Activated CD8-positive, alpha-beta T cell treated with anti-CD3 and anti-CD28 coated beads for 36 hours (primary cell): ENCODE data around the gene SERPINA6. TPM values are rescaled to one million over a fixed set of nuclear protein-coding genes. Genes with fewer than 3 reads are reported as not detected.

Experiments
- ATAC-seq: fragments of 200-7000 bp; cut with Tn5 transposase; one replicate; pipeline ENCODE4 v1.10.0; 2021; ENCODE audit warnings: mild to moderate bottlenecking, moderate library complexity
- CTCF ChIA-PET: fragments of 350-600 bp; sonication (Branson Sonifier 250); formaldehyde crosslinking; loops from one replicate; lab custom pipeline; 2021; ENCODE audit warnings: antibody characterized with exemption; lab: Charles Lee
- POLR2A ChIA-PET: fragments of 350-600 bp; sonication (Branson Sonifier 250); formaldehyde crosslinking; loops from one replicate; lab custom pipeline; 2021; ENCODE audit warnings: antibody characterized with exemption; lab: Charles Lee
- DNase-seq: peaks from one replicate; pipeline ENCODE4 v3.0.0-alpha.2; 2020
- H3K27ac Mint-ChIP-seq: one replicate; pipeline ENCODE4 v1.8.0; 2021; ENCODE audit warnings: mild to moderate bottlenecking, mixed read lengths
- H3K27me3 Mint-ChIP-seq: one replicate; pipeline ENCODE4 v1.8.0; 2021; ENCODE audit warnings: mixed read lengths
- H3K36me3 Mint-ChIP-seq: one replicate; pipeline ENCODE4 v1.8.0; 2021; ENCODE audit warnings: low read depth, mixed read lengths
- H3K4me1 Mint-ChIP-seq: one replicate; pipeline ENCODE4 v1.8.0; 2021; ENCODE audit warnings: low read depth, mixed read lengths
- H3K4me3 Mint-ChIP-seq: one replicate; pipeline ENCODE4 v1.8.0; 2021; ENCODE audit warnings: mild to moderate bottlenecking, moderate library complexity, mixed read lengths
- H3K9me3 Mint-ChIP-seq: one replicate; pipeline ENCODE4 v1.8.0; 2021; ENCODE audit warnings: mixed read lengths
- CTCF ChIP-seq: fragments of 200-600 bp; IDR thresholded peaks from one replicate; pipeline ENCODE4 v1.8.0; 2022; ENCODE audit warnings: antibody characterized with exemption, mild to moderate bottlenecking
- intact Hi-C: fragments of 100-400 bp; cut with micrococcal nuclease; formaldehyde crosslinking; loops from one replicate; pipeline ENCODE4 v1.10.0; 2022
- total RNA-seq, 2 experiments: library from RNA; stranded (reverse); gene quantifications; one replicate each; pipeline ENCODE4 v1.2.3, GENCODE V29; 2021

Gene SERPINA6
- total RNA-seq, 2 experiments from 2014 or later: not detected

GRCh38 chr14:94288610-94289465 is 34.3 kb downstream of the SERPINA6 start:
- DNase-seq (no peak), ATAC-seq (no peak)
- H3K36me3 Mint-ChIP-seq: no peaks in the 10 kb centered on the region
- no peak for TF ChIP-seq CTCF
- H3K9me3 Mint-ChIP-seq: no peaks in the 10 kb centered on the region
- H3K4me1 Mint-ChIP-seq: no peaks in the 10 kb centered on the region
- intact Hi-C loops: no loop called here
- no peak overlapping the region for H3K27ac Mint-ChIP-seq
- ChIA-PET CTCF (interaction anchor here (0.7 kb wide), 1 partner anchor 12 kb away, joined by 3 read pairs; no protein-coding TSS in a partner anchor), POLR2A (no interaction called here)
- no peak overlapping the region for H3K4me3 Mint-ChIP-seq
- peaks cover 11% of the 10 kb centered on the region for H3K27me3 Mint-ChIP-seq

GRCh38 chr14:94285158-94285557 is 38.0 kb downstream of the SERPINA6 start:
- H3K27ac Mint-ChIP-seq: no peak overlapping the region
- no peak for TF ChIP-seq CTCF
- ATAC-seq: no peak
- no peaks in the 10 kb centered on the region for H3K4me1 Mint-ChIP-seq
- POLR2A ChIA-PET: no interaction called here
- peaks cover 15% of the 10 kb centered on the region for H3K27me3 Mint-ChIP-seq
- intact Hi-C loops: no loop called here
- H3K9me3 Mint-ChIP-seq: no peaks in the 10 kb centered on the region
- CTCF ChIA-PET: interaction anchor here (1.2 kb wide), 1 partner anchor 20 kb away, joined by 3 read pairs; no protein-coding TSS in a partner anchor
- no peak for DNase-seq
- no peak overlapping the region for H3K4me3 Mint-ChIP-seq
- no peaks in the 10 kb centered on the region for H3K36me3 Mint-ChIP-seq

GRCh38 chr14:94284221-94284620 is 38.9 kb downstream of the SERPINA6 start:
- no peaks in the 10 kb centered on the region for H3K4me1 Mint-ChIP-seq
- ATAC-seq (no peak), DNase-seq (no peak)
- H3K27me3 Mint-ChIP-seq: peaks cover 15% of the 10 kb centered on the region
- POLR2A ChIA-PET: no interaction called here
- intact Hi-C loops: no loop called here
- H3K4me3 Mint-ChIP-seq: no peak overlapping the region
- H3K9me3 Mint-ChIP-seq: no peaks in the 10 kb centered on the region
- TF ChIP-seq CTCF: no peak
- CTCF ChIA-PET: no interaction called here
- H3K27ac Mint-ChIP-seq: no peak overlapping the region
- H3K36me3 Mint-ChIP-seq: no peaks in the 10 kb centered on the region

- intact Hi-C loops: no loop called here
- Mint-ChIP-seq H3K27ac (no peak overlapping the region), H3K27me3 (peaks cover 15% of the 10 kb centered on the region), H3K4me1 (no peaks in the 10 kb centered on the region), H3K36me3 (no peaks in the 10 kb centered on the region), H3K4me3 (no peak overlapping the region), H3K9me3 (no peaks in the 10 kb centered on the region)
- TF ChIP-seq CTCF: no peak
- ATAC-seq: no peak
- CTCF ChIA-PET: no interaction called here
- POLR2A ChIA-PET: interaction anchor here (0.6 kb wide), 1 partner anchor 217 kb away, joined by 3 read pairs; no protein-coding TSS in a partner anchor
- DNase-seq: no peak
Observed at GRCh38 chr14:94282991-94283723, 40.0 kb downstream of the SERPINA6 start.
